GM23338 (cell line): Measurements from ENCODE around the gene CD63. TPM values are rescaled to one million over a fixed set of nuclear protein-coding genes. Genes with fewer than 3 reads are reported as not detected.

Experiments used
- ATAC-seq: fragments of 200-7000 bp; cut with Tn5 transposase; 3 replicates; pipeline ENCODE4 v1.9.1; 2020
- DNase-seq: peaks from one replicate; pipeline ENCODE4 v3.0.0-alpha.2; 2015; ENCODE audit warnings: low spot score
- H2AFZ ChIP-seq: fragments of 200-600 bp; sonication (generic); 2 replicates; pipeline ENCODE4 v1.8.0; 2016; ENCODE audit warnings: antibody characterized with exemption, mild to moderate bottlenecking, moderate library complexity
- H3F3A ChIP-seq: fragments of 200-600 bp; sonication (generic); replicated peaks from 2 replicates; pipeline ENCODE4 v1.8.0; 2017; ENCODE audit warnings: antibody characterized with exemption, mixed run types, low read depth
- H3K27ac ChIP-seq: fragments of 200-600 bp; sonication (generic); 2 replicates; pipeline ENCODE4 v1.6.1; 2016; ENCODE audit warnings: low read depth
- H3K27me3 ChIP-seq: fragments of 200-600 bp; sonication (generic); 2 replicates; pipeline ENCODE4 v1.8.0; 2016; ENCODE audit warnings: mild to moderate bottlenecking, mixed run types, moderate library complexity; ENCODE audit not compliant: insufficient read depth
- H3K36me3 ChIP-seq: fragments of 200-600 bp; sonication (generic); 2 replicates; pipeline ENCODE4 v1.8.0; 2016; ENCODE audit warnings: mild to moderate bottlenecking; ENCODE audit not compliant: insufficient read depth
- H3K4me1 ChIP-seq: fragments of 200-600 bp; sonication (generic); 2 replicates; pipeline ENCODE4 v1.8.0; 2016; ENCODE audit warnings: mild to moderate bottlenecking, moderate library complexity; ENCODE audit not compliant: insufficient read depth
- H3K4me2 ChIP-seq: fragments of 200-600 bp; sonication (generic); 2 replicates; pipeline ENCODE4 v1.7.1; 2017; ENCODE audit warnings: mixed run types
- H3K4me3 ChIP-seq: fragments of 200-600 bp; sonication (generic); 2 replicates; pipeline ENCODE4 v1.6.1; 2016; ENCODE audit warnings: mixed run types
- H3K79me2 ChIP-seq: fragments of 200-600 bp; sonication (generic); replicated peaks from 2 replicates; pipeline ENCODE4 v1.8.0; 2017; ENCODE audit warnings: mild to moderate bottlenecking; ENCODE audit not compliant: insufficient read depth
- H3K9me2 ChIP-seq: fragments of 200-600 bp; sonication (generic); 2 replicates; pipeline ENCODE4 v1.8.0; 2017; ENCODE audit not compliant: insufficient read depth
- H4K20me1 ChIP-seq: fragments of 200-600 bp; sonication (generic); replicated peaks from 2 replicates; pipeline ENCODE4 v1.8.0; 2017; ENCODE audit warnings: mild to moderate bottlenecking; ENCODE audit not compliant: insufficient read depth
- H3K27ac Mint-ChIP-seq: 2 replicates; pipeline ENCODE4 v1.8.0; 2020; ENCODE audit warnings: inconsistent platforms, mild to moderate bottlenecking, moderate library complexity, mixed read lengths
- H3K27me3 Mint-ChIP-seq: 3 replicates; pipeline ENCODE4 v1.8.0; 2022; ENCODE audit warnings: low read depth, mild to moderate bottlenecking, moderate library complexity, mixed read lengths, inconsistent platforms; ENCODE audit not compliant: insufficient read depth, poor library complexity
- H3K36me3 Mint-ChIP-seq: 3 replicates; pipeline ENCODE4 v1.8.0; 2021; ENCODE audit warnings: low read depth, mild to moderate bottlenecking, inconsistent platforms, moderate library complexity, mixed read lengths
- H3K4me1 Mint-ChIP-seq: 3 replicates; pipeline ENCODE4 v1.8.0; 2020; ENCODE audit warnings: mild to moderate bottlenecking, inconsistent platforms, mixed read lengths
- H3K4me3 Mint-ChIP-seq: 3 replicates; pipeline ENCODE4 v1.8.0; 2021; ENCODE audit warnings: moderate library complexity, mild to moderate bottlenecking, inconsistent platforms, mixed read lengths
- H3K9me3 Mint-ChIP-seq: 3 replicates; pipeline ENCODE4 v1.8.0; 2020; ENCODE audit warnings: moderate library complexity, mild to moderate bottlenecking, inconsistent platforms, mixed read lengths
- CTCF ChIP-seq, 2 experiments: fragments of 200-600 bp in 1 of 2; sonication (generic) in 1 of 2; conservative IDR thresholded peaks; 2 replicates each; pipeline versions ENCODE4 v1.5.1 to v1.6.1; 2016 to 2017; ENCODE audit warnings: antibody characterized with exemption in 2 of 2, low read depth in 2 of 2, mild to moderate bottlenecking in 2 of 2, moderate library complexity in 1 of 2
- EZH2 ChIP-seq: fragments of 200-600 bp; sonication (generic); IDR thresholded peaks from one replicate; pipeline ENCODE4 v1.8.0; 2017; ENCODE audit warnings: antibody characterized with exemption, mild to moderate bottlenecking, low read depth; ENCODE audit not compliant: unreplicated experiment
- EZH2phosphoT487 ChIP-seq: fragments of 200-600 bp; sonication (generic); IDR thresholded peaks from one replicate; pipeline ENCODE4 v1.8.1; 2018; ENCODE audit warnings: antibody characterized with exemption; ENCODE audit not compliant: unreplicated experiment
- JUNB ChIP-seq: IDR thresholded peaks from one replicate; pipeline ENCODE4 v1.6.1; 2016; ENCODE audit warnings: antibody characterized with exemption; ENCODE audit not compliant: unreplicated experiment
- NANOG ChIP-seq: IDR thresholded peaks from 2 replicates; pipeline ENCODE4 v1.6.1; 2016; ENCODE audit warnings: antibody characterized with exemption, borderline replicate concordance
- POLR2AphosphoS5 ChIP-seq: IDR thresholded peaks from 2 replicates; pipeline ENCODE4 v1.6.1; 2016; ENCODE audit warnings: antibody characterized with exemption, low read depth
- REST ChIP-seq: IDR thresholded peaks from one replicate; pipeline ENCODE4 v1.6.1; 2018; ENCODE audit warnings: antibody characterized with exemption; ENCODE audit not compliant: unreplicated experiment
- ZNF114 ChIP-seq: fragments of 250-450 bp; sonication (Bioruptor Pico); IDR thresholded peaks from 2 replicates; pipeline ENCODE4 v1.5.0; 2020; ENCODE audit warnings: mild to moderate bottlenecking, moderate library complexity
- ZNF331 ChIP-seq: fragments of 250-450 bp; sonication (Bioruptor Pico); IDR thresholded peaks from 2 replicates; pipeline ENCODE4 v1.5.0; 2020; ENCODE audit warnings: low read depth, mild to moderate bottlenecking, moderate library complexity
- ZNF462 ChIP-seq: fragments of 250-450 bp; sonication (Bioruptor Pico); IDR thresholded peaks from 2 replicates; pipeline ENCODE4 v1.5.0; 2020; ENCODE audit warnings: mild to moderate bottlenecking, moderate library complexity
- polyA plus RNA-seq: library from polyadenylated mRNA; unstranded; fragments of >200 nt; fragmentation: Nextera tagmentation; extraction: Ambion mirVana; gene quantifications from 2 replicates; pipeline ENCODE4 v1.2.1, GENCODE V29; 2016
- total RNA-seq: library from RNA; depleted of rRNA; stranded (reverse); fragments of >200 nt; shearing (Covaris generic); gene quantifications from 2 replicates; pipeline ENCODE4 v1.2.3, GENCODE V29; 2014

The CD63 gene
- total and polyA plus RNA-seq, 2 experiments from 2014 or later, result 294 to 685 TPM

- TF ChIP-seq CTCF (conservative IDR thresholded peaks at IDR 0.05; ENCODE audit: low read depth in 2 of 2) (no peak), JUNB (no peak), REST (no peak), EZH2phosphoT487 (no peak), EZH2 (no peak), POLR2AphosphoS5 (no peak)
Observed at GRCh38 chr12:55703288-55703687, 25.5 kb downstream of the CD63 start (continued).

GRCh38 chr12:55702861-55703260 lies 25.9 kb downstream of the CD63 start:
- Histone ChIP-seq H3K27ac (no peak overlapping the region), H3F3A (peaks cover 5% of the 10 kb centered on the region; the same call in 1 of the 2 replicates), H3K9me2 (no peaks in the 10 kb centered on the region), H3K4me2 (no peak overlapping the region), H3K4me3 (no peak overlapping the region), H3K79me2 (peaks cover 28% of the 10 kb centered on the region), H3K27me3 (peaks cover 7% of the 10 kb centered on the region; the same call in 1 of the 2 replicates), H3K4me1 (peaks cover 16% of the 10 kb centered on the region), H3K36me3 (no peaks in the 10 kb centered on the region), H2AFZ (no peak overlapping the region), H4K20me1 (peaks cover 3% of the 10 kb centered on the region; the same call in 1 of the 2 replicates)
- peaks cover 7% of the 10 kb centered on the region; the same call in 1 of the 3 replicates for H3K36me3 Mint-ChIP-seq
- H3K9me3 Mint-ChIP-seq, result no peaks in the 10 kb centered on the region
- peaks cover 25% of the 10 kb centered on the region for H3K4me1 Mint-ChIP-seq
- peaks cover 14% of the 10 kb centered on the region for H3K27me3 Mint-ChIP-seq
- peak overlapping the region; percentile 44; the same call in 1 of the 2 replicates for H3K27ac Mint-ChIP-seq
- no peak overlapping the region for H3K4me3 Mint-ChIP-seq
- no peak for ATAC-seq
- DNase-seq, result no peak
- no peak for TF ChIP-seq NANOG
- no peak for TF ChIP-seq EZH2phosphoT487
- TF ChIP-seq ZNF331 (CRISPR knock-in tag), result no peak
- no peak for TF ChIP-seq REST
- no peak for TF ChIP-seq POLR2AphosphoS5
- TF ChIP-seq ZNF462 (CRISPR knock-in tag), result no peak
- TF ChIP-seq ZNF114 (CRISPR knock-in tag), result no peak
